Measurements from ENCODE around the gene NUP210.

NUP210 gene

DNA sequence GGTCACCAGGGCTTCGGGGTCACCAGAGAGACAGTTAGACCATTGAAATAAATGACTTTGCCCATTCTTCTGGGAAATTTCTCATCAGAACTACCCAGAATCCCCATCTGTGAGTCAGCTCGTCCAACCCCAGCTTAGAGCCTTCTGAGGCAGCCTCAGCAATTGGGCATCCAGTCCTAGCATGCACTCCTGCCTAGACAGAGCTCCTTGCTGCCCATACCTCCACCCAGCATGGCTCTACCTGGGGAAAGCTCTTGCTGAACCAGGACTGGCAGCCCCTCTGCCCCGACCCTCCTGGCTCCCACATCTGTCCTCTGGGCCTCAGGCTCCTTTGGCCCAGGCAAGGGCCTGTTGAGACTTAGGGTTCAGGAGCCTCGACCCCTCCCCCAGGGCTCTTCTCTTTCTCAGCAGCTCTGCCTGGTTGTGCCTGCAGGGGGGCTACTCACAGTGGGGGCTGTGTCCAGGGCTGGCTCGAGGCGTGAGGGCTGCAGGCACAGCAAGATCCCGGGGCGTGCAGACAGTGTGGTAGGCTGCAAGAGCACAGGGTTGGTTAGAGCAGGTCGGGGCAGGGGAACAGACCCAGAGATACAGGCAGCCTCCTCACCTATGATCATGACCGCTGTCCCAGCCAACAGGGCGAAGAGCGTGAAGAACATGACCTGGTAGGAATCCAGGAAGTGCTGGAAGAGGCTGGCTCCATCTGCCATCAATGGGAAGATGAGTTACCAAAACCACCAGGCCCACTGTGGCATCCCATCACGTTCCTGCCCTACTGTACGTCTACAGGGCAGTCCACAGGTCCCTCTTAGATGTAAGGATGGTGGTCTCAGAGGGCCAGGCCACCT is 101.3 kb downstream of the NUP210 start:
- no peak for DNase-seq

DNA sequence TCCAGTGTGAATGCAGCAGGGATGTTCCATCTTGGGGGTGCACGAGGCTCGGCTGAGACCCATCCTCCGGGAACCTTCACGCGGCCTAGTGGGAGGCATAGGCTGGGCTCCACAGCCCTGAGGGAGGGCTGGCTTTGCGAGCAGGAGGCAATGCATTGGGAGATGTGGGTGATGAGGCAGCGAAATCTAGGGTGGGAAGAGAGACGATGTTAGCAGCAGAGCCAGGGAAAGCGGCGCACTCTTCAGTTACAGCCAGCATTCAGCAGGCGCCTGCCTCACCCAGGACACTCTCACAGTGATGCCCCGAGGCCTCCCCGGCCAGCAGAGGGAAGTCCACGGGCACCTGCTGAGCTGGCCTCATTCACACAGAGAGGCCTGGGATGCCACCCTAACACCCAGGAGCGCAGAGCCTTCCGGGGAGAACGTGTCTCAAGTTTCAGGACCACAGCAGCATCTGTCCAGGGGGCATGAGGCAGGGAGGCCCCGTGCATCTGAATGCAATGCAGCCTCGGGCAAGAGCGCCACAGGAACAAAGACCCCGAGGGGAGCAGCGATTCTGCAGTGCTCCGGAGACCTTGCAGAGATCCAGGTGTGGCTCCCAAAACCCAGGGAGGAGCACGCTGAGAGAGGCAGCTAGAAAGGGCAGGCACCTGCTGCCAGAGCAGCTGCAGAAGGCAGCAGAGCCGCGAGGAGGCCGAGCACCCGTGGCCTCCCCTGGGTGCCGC is 102.4 kb downstream of the NUP210 start:
- DNase-seq, result no peak

DNA sequence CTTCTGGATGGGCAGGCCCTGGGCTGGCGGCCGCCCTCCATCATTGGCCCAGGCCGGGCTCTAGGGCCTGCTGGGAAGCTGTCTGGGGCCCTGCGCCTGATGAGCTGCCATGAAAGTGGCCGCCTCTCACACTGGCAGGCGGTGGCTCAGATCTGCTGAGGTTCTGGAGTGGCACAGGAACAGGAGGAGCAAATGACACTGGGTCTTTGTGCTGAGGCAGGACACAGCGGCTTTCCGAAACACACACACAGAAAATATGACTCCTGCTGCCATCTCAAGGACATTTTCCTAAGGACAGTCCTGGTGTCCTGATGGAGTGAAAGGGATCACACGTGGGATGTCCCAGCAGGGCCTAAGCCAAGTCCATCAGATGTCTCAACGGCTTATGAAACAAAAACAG is 103.5 kb downstream of the NUP210 start:
- no peak for DNase-seq

DNA sequence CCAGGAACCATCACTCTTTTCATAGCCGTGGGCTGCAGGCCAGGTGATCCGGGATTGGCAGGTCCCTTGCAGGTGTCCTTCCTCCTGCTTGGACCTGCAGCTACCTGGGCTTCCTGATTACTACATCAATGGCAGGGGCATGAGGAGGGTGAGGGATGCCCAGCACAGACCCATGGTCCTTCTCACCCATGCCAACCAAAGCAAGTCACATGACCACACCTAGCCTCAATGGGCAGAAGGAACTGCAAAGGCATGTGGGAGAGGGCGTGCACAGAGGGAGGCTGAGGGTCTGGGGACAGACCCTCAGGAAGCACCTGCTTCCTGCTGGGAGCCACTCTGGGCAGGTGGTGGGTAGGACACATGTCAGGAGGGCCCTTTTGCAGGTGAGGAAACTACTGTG is 105.2 kb downstream of the NUP210 start:
- no peak for DNase-seq

DNA sequence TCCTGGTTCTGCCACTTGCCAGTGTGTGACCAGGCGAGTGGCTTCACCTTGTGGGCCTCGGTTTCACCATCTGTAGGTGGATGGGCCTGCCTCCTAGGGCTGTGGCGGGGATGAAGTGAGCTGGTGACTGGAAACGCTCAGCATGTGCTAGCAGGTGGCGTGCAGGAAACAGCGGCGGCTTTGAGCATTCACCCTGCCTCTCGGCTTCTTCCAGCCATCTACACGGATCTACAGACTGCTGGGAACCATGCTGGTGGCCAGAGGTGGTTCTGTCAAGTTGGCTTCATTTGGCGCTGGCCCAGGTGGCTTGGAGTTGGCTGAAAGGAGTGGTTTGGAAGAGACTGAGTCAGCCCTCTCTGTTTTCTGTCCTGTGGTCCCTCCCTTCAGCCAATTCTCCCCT is 106.3 kb downstream of the NUP210 start:
- no peak for DNase-seq

DNA sequence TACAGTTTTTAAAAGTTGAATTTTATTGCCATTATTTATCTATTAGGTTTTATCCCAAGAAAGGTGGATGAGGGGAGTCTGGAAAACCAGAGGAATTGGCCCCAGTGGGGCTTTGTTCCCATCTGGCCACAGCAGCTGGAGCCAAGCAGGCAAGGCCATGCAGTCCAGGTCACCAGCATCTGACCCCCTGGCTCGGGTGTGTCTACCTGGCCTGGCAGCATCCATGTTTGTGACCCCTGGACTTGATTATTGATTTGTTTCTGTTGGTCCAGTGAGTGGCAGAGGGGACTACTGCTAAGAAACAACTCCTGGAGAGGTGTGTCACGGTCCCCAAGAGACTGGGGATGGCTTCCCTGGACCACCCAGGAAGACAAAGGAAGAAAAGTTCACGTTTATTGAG is 111.1 kb downstream of the NUP210 start:
- DNase-seq, result no peak

DNA sequence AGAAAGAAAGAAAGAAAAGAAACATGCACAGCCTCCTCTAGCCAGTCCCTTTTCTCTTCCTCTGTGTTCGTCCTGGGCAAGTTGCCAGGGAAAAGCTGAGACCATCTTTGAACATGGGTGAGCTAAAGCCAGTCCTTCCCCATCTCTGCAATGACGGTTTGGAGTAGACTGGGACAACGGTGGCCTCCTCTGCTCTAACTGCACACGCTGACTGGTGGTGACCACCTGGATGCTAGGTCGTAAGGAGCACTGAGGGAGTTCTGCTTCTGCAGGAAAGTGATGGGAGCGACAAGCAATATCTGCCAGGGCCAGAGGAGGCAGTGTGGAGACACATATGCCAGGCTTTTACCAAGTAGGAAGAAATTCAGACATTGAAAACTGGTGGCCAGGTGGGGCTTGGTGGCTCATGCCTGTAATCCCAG is 111.7 kb downstream of the NUP210 start:
- DNase-seq, result no peak

DNA sequence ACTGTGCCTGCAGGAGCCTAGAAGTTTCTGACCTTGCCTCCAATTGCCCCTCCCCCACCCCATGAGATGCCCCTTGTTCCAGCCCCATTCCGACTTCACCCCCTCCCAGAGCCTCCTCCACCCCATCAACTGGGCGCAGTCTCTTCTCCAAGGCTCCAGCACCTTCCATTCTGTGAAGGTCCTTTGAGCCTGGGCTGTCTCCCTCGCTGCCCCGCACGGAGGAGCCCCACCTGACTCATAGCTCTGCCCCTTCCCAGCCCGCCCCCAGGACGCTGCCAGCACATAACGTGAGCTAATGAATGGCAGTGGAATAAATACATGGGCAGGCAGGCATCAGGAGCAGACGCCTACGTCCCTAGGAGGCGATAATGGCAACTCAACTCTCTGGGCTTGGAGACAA is 113.1 kb downstream of the NUP210 start:
- DNase-seq, result no peak

DNA sequence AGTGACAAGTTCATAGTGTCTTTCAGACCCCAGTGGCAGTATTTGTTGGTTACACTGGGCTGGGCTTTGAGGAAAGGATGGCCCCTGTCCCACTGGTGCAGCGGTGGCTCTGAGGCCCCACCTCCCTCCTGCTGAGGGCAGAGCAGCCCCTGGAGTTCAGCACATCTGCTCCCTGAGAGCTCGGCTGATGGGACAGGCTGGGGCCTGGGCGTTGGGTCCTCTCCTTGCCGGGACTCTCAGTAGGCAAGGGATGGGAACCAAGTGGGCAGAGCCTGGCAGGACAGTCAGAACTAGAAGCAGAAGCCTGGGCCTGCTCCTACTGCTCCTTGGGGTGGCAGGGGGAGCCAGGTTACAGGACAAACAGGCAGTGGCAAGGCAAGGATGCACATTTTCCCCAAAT is 114.5 kb downstream of the NUP210 start:
- DNase-seq, result no peak

DNA sequence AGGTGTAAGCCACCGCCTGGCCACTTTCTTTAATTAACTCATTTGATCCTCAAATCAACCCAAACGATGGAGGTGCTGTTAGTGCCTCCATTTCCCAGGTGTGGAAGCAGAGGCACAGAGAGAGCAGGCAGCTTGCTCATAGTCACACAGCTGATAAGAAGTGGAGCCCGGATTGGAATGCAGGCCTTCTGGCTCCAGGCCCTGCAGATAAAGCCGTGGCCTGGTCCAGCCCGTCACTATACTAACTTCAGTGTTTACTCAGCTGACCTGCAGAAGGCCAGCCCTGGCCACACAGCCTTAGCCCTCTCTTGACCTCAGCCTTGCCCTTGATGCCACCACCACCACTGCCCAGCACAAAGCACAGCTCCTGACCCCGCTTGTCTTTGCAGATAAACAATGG is 116.7 kb downstream of the NUP210 start:
- DNase-seq, result no peak

DNA sequence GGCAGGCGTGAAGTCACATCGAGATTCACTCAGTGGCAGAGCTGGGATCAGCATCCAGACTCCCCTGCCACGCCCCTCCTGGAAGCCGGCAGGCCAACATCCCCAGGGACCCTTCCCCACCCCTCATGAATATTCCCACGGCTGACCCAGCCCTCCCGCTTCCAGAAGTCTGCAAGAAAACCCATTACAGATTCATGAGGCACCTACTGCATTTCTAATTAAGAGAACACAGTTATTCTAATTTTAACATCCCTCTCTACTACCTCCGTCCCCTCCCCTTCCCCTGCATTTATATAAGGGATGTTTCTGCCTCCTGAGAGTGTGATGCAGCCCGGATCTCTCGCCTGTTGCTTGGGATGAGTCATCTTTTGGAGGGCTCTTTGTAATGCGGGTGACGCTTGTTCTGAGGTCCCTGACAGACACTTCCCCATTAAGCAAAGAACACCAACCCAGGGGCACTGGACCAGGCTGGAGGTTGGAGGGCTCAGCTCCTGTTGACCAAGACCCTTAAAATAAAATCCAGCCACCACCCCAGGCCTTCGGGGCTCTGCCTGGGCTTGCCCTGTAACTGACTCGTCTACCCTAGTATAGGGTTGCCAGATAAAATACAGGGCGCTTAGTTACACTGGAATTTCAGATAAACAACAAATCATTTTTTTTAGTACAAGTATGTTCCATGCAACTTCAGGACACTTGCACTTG is 118.7 kb downstream of the NUP210 start:
- DNase-seq, result no peak

DNA sequence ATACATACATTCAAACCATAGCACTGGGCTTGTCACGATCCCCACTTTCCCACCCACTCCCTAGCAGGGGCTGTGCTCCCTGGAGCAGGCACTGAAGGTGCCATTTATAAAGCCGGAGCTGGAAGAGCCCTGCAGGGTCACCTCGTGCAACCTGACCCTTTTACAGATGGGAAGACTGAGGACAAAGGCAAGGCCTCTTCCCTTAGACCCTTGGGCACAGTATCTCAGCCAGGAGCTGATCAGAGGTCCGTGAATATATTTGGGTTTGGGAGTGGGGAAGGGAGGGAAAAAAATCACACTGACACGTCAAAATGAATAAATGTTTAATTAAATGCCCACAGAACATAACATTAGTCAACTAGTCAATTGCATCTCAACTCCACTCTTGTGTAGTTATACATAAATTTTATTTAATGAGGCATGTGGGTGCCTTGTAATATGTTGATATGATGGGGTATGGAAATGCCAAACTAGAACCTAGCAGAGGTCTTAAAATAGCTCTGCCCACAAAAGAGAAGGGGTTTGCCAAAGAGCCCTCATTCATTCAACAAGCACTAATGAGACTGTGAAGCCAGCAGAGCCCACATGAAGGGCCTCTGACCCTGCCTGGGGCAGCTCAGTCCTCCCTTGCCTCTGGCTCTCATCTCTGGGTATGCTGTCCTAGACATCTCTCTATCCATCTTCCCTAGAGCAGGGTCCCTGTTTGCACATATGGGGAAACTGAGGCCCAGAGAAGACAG is 119.4 kb downstream of the NUP210 start:
- no peak for DNase-seq

DNA sequence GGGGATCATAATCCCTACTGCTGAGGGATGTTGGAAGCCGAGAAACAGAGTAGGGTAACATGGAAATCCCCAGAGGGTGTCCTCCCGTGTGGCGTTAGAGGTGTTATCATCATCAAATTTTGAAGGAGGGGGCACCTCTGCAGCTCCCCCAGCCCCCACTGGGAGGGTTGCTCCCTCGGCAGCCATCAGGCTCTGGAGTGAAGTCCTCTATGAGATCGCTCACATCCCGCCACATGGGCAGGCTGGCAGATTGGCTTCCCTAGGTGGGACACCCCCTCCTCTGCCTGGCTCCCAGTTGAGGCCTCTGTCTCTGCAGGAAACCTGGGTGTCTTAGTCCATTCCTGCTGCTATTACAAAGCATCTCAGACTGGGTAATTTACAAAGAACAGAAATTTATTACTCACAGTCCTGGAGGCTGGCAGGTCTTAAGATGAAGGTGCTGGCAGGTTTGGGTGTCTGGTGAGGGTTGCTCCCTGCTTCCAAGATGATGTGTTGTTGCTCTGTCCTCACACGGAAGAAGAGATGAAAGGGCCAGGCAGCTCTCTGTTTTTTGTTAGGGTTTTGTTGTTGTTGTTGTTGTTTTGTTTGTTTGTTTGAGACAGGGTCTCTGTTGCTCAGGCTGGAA is 120.5 kb downstream of the NUP210 start:
- DNase-seq, result no peak

DNA sequence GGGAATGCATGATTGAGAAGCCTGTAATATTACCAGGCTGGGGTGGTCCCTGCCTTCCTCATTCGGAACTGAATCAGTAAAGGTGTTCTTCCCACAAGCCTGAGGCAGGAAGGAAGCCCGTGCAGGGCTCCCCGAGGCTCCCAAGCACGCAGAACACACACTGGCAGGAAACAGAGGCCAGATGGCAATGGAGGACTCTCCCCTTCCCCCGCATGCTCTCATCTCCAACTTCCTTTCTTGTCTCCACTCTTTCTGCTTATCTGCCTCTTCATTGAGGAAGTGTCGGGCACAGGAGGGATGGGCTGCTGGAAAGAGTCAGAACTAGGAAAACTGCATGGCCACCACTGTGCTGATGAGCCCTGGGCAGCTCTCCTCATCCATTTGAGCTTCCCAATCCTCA is 123.5 kb downstream of the NUP210 start:
- DNase-seq, result no peak

DNA sequence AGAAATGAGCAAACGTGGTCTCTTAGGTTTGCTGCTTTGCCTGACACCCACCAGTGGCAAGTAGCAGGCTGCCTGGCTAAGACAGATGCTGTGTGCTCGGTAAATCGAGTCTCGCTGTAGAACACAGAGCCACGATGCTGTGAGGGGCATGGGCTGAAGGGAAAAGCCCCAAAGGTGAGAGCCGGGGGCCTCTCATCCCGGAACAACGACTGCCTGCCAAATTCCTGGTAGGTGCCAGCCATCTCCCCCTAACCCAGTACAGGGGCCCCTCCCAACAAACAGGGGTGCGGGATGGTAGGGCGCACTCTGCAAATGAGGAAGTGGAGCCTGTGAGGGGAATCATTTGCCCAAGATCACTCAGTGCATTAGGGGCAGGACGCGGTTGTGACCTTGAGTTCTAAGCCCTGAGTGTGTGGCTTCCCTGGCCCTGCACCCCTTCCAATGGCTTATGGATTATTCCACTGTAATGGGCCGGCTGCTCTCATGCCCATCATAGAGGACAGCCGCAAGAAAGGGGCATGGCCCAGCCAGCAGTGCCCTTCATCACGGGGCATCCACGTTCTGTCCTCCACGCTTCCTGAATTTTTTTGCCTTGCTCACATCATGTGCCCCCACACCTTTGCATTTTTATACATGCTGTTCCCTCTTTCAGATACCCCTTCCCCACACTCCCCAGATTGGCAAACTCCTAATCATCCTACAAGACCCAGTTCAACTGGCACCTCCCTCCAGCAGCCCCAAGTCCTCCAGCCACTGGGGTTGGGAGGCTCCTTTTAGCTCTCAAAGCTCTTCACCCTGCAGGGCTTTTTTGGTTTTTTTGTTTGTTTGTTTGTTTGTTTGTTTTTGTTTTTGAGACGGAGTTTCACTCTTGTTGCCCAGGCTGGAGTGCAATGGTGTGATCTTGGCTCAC is 125.4 kb downstream of the NUP210 start:
- no peak for DNase-seq

DNA sequence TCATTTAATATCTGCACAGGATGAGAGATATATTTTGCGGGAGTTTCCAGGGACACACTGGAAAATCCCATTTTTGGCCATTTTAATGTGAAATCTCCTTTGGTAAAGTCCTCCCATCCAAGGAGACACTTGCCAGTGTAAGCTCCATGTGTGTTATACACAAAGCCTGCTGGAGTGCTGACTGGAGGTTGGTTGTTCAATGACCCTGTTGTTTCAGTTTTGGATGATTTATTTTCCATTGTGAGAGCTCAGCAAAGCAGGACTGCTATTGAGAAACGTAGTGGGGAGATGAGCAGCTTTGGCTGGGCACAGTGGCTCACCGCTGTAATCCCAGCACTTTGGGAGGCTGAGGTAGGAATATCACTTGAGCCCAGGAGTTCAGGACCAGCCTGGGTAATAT is 127.7 kb downstream of the NUP210 start:
- DNase-seq, result no peak

DNA sequence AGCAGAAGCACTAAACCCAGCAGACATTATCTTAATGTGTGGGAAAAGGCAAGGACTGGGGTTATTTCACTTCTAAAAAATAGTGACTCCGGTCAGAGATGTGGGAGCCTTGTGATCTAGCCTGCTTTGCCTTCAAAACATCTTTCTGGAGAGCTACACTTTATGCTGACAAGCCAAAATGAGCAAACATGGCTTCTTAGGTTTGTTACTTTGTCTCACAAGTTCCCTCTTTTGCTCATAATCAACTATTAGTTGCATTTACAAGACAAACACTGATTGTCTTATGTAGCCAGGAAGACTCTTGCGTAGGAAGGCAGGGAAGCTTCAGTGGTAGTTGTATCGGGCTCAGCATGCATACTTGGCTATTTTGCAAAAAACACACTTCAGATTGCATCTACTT is 129.2 kb downstream of the NUP210 start:
- DNase-seq, result no peak

DNA sequence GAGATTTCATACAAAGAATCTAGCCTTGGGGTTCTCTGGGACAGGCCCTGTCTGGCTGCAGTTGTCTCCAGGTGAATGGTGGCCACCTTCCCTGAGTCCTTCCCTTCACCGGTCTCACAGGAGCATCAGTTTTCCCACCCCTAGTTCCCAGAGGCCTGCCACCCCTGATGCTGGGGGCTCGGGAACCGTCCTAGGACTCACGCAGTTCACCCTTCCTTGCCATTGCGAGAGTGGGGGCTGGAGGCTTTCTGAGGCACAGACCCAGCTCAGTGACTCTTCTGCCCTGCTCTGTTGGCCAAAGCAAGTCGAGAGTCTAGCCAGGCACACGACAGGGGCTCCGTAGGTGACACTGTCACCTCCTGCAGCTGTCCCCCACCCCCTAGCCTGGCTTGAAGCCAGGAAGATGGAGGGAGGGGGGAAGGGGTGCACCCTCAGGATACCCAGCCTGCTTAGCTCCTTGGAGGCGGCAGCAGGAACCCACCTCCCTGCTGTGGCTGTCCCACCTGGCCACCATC is 130.3 kb downstream of the NUP210 start:
- DNase-seq, result no peak

DNA sequence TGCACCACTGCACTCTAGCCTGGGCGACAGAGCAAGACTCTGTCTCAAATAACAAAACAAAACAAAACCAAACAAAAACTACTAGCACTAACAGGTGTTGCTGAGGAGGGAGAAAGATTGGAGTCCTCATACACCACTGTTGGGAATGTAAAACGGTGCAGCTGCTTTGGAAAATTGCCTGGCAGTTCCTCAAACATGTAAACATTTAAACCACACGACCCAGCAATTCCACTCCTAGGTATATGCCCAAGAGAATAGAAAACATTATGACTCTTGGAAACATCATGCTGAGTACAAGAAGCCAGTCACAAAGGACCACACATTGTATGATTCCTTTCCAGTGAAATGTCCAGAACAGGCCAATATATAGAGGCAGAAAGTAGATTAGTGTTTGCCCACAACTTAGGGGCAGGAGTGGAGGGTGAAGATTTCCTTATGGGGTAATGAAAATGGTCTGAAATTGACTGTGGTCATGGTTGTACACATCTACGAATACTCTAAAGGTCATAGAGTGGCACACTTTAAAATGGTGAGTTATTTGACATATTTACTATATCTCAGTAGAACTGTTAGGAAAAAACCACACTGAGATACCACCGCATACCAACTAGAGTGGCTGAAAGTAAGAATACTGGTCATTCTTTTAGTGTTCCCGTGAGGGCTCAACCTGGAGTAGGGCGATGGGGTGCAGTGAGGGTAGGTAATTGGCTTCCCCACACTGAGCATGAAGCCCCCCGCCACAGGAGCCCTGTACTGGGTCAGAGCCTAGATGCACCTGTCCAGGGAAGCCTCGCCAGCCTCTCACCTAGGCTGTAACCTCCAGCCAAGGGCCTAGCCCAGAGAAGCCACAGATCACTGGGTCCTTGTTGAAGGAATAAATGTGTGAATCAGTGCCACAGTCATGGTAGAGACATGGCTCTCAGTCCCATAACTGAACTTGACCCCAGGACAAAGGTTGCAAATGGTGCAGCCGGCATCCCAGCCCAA is 131.1 kb downstream of the NUP210 start:
- no peak for DNase-seq

DNA sequence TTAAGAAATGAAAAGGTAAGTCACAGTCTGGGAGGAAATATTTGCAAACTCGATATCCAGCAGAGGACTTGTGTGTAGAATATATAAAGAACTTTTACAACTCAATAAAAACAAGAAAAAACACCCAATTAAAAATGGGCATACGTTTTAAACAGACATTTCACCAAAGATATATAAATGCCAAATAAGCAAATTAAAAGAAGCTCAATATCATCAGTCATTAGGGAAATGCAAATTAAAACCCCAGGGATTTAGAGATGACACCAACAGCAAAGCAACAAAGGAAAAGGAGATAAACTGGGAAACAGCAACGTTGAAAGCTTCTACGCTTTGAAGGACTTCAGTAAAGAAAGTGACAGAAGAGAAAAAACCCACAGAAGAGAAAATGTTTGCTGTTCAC is 132.3 kb downstream of the NUP210 start:
- DNase-seq, result no peak

Data from NCI-H1105 (cell line).